RCC 7860 (cell line): ENCODE measurements around the gene STK17B.

ENCODE experiments used
- DNase-seq: peaks from one replicate; pipeline ENCODE4 v3.0.0-alpha.2; 2015; ENCODE audit warnings: low spot score
- FAIRE-seq: peaks from 2 replicates; lab custom pipeline; 2012; peaks lifted over from hg19 to GRCh38; lab: Jason Lieb, UNC

STK17B gene

GRCh38 chr2:196160101-196160500, 11.3 kb downstream of the STK17B start:
- FAIRE-seq (peak; percentile 95), DNase-seq (peak; percentile 81)

DNA sequence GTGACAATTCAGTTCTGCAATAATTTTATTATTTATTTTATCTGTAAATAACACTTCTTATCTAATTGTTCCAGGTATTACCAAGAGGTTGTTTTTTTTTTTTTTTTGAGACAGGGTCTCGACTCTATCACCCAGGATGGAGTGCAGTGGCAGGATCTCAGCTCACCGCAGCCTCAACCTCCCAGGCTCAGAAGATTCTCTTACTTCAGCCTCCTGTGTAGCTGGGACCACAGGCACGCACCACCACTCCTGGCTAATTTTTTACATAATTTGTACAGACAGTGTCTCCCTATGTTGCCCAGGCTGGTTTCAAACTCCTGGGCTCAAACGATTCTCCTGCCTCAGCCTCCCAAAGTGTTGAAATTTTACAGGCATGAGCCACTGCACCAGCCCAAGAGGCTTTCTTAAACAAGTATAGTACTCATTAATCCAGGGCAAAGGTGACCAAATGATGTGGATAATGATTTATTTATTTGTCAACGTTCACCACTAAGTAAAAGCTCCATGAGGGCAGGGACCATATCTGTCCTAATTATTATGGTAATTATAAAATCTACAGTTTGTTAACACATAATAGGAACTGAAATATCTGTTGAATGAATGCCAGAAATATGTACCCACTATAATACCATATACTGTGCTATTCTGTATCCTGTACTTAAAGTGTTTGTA, 12.0 kb downstream of the STK17B start:
- FAIRE-seq (no peak), DNase-seq (no peak)

GRCh38 chr2:196155575-196155974, 15.8 kb downstream of the STK17B start:
- FAIRE-seq, result no peak
- DNase-seq, result no peak

- FAIRE-seq, result no peak
- no peak for DNase-seq
Observed at GRCh38 chr2:196153480-196153879, 17.9 kb downstream of the STK17B start.

GRCh38 chr2:196149948-196150347, 21.4 kb downstream of the STK17B start:
- FAIRE-seq (no peak), DNase-seq (no peak)

GRCh38 chr2:196148736-196149135, 22.6 kb downstream of the STK17B start:
- DNase-seq (no peak), FAIRE-seq (no peak)

- DNase-seq (no peak), FAIRE-seq (no peak)
Observed at GRCh38 chr2:196145256-196145655, 26.1 kb downstream of the STK17B start.

DNA sequence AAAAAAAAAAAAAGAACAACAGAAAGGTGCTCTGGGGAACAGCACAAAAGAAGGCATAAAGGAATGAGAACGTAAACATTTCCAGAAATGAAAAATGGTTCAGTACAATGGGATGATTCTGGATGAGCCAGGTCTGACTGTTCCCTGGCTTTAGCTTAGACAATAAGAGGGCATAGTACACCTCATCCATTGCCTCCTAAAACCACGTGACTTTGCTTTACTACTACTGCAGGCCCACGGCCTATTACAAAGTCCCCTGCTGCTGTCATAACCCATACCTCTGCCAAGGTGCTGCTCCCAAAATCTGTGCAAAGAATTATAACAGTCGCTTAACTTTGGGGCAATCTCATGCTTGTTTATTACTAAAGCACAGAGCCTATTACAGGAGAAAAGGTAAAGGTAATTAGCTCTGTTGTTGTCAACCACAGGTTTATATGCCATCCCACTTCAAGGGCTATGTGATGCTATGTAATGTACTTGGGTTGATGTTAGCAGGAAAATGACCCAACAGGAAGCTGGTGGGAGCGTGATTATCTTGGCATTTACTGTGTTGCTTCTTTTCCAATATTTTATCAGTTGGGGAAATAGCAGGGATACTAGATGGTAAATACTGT, 26.8 kb downstream of the STK17B start:
- no peak for FAIRE-seq
- DNase-seq, result no peak

GRCh38 chr2:196143730-196144131, 27.6 kb downstream of the STK17B start:
- FAIRE-seq, result peak; percentile 96
- peak; percentile 59 for DNase-seq

DNA sequence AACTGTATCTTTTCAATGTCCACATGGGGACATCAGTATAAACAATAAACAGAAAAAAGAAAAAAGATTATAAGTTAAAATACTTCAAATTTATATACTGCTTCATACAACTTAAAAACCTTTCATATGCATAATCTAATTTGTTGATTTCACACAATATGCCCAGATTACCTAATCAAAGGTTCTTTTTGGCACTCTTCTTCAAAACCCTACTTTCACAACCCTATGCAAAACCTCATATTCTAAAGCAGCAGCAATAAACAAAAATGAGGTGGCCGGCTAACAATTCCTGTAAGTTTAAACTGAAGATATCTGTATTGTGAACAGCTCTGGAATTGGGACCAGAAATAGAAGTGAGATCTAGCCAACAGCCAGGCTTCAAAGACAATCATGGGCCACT, 28.6 kb downstream of the STK17B start:
- no peak for DNase-seq
- no peak for FAIRE-seq

- no peak for FAIRE-seq
Observed at GRCh38 chr2:196140213-196140612, 31.2 kb downstream of the STK17B start.

GRCh38 chr2:196137271-196137670, 34.1 kb downstream of the STK17B start:
- DNase-seq (no peak), FAIRE-seq (no peak)

More at GRCh38 chr2:196140213-196140612, 31.2 kb downstream of the STK17B start:
- DNase-seq, result no peak

DNA sequence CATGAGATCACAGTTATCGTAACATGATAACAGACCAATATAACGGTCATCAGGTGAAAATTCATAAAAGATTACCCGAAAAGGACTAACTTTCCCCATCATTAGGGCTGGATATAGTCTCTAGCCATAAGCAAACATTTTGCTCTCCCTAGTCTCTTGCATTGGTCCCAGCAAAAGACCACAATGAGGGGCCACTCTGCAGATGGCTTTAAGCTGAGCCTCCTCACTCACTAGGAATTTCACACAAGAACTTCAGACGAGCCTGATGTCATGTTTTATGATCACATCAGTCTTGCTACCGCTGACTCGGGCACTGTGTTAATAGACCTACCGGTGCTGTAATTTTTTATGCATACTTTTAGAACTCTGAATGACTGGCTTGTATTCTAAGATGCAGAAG, 35.2 kb downstream of the STK17B start:
- DNase-seq (no peak), FAIRE-seq (no peak)

DNA sequence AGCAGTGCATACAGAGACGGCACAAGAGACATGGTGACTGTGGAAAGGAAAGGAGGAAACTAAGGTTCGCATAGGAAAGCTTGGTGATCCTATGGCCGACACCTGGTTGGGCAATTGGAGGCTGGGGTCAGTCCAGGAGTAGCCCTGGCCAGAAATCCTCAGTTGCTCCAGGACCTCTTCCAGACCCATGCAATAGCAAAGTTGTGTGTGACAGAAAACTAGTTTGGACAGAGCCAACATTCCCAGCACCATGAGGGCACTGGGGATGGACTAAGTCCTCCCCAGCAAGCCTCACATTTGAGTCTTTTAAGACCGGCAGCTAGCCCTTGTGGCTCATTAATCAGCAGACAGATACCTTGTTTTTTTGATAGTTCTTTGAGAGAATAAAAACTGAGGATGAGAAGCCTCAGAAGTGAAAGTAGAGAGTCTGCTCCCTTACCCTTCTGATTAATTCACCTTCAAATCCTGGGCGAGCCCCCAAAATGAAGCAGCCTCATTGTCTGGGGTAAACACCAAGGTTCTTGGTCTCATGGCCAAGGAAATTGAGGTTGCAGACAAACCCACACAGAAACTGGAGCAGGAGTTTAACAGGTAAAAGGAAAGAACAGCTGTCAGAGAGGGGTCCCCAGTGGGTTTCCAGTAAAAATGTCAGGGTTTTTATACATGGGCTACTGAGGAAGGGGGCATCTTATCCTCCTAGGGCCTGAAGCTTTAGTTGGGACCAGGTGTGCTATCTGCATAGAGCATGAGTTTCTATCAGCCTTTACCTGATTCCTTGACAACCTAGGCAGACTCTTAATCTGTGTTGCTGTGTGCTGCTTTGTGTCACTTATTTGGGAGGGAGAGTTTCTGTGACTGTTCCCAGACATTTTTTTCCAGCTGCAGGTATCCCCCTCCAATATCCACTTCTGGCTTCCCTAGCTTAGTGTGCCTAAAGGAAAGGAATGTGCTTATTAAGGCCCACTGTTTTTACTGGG, 39.1 kb downstream of the STK17B start:
- FAIRE-seq (no peak), DNase-seq (no peak)

DNA sequence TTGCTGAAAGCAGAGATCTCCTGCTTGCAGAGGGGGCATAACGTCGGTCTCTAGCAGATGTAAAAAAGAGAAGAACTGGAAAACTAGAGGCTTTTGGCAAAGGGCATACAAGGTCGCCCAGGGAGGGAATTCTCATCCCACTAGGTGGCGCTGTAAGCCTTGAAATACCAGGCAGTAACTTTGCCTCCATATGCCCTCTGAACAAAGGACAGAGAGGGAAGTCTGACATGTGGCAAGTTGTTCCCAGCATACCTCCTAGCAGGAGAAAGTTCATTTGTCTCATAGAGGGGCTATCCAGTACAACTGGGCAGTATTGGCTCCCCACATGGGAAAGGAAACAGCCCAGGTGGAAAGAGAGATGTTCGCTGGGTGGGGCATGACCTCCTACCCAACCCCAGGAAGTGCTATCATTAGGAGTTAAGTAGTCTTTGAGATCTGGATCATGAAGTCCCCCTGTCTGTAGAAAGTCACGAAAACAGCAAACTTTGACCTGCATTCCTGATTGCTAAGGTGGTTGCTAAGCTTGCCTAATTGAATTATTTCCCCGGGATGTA, 39.9 kb downstream of the STK17B start:
- no peak for FAIRE-seq
- DNase-seq, result no peak

DNA sequence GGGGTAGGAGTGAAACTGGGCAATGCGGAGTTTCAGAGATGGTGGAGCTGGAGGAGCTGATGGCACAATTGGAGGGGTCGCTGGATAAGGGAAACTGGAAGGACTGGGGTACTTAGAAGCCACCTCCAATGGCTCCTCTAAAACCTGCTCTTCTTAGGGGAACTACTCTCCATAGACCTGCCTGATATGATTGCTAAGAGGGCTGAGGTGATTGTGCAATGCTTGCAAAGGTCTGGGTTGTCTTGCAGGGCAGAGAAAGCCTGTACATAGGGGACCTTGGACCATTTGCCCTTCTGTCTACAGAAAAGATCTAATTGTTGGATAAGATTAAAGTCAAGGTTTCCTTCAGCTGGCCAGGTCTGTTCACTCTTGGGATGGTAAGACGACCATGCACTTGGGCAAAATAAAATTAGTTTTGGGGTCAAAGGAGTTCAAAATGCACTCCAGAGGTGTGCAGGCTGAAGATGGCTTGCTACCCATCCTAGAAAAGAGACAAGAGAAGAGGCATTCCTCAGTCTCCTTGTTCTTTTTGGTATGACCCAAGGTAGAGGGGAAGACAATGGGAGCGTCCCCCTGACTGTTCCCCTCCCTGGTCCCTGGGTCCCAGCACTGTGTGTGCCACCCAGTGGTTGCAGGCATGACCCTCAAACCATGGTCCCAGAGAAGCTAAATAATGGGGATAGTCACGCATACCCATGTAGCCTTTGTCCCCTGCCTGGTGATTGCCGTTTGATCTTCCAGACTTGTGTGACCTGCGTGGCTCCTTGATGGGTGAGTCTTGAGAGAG, 41.1 kb downstream of the STK17B start:
- no peak for DNase-seq
- FAIRE-seq, result no peak

GRCh38 chr2:196128749-196129148, 42.6 kb downstream of the STK17B start:
- no peak for DNase-seq
- FAIRE-seq, result no peak

GRCh38 chr2:196125596-196125995, 45.8 kb downstream of the STK17B start:
- FAIRE-seq (no peak), DNase-seq (no peak)

GRCh38 chr2:196123679-196124373, 47.6 kb downstream of the STK17B start:
- no peak for FAIRE-seq
- no peak for DNase-seq

- FAIRE-seq (no peak), DNase-seq (no peak)
Observed at GRCh38 chr2:196119926-196120325, 51.5 kb downstream of the STK17B start.
